ENCODE measurements around the gene RBM6.
"Not testable (repeated sequence)": the region's sequence is repeated elsewhere in the genome, so short reads cannot be mapped to it uniquely, and the experiment has no call there.

RBM6 gene

DNA sequence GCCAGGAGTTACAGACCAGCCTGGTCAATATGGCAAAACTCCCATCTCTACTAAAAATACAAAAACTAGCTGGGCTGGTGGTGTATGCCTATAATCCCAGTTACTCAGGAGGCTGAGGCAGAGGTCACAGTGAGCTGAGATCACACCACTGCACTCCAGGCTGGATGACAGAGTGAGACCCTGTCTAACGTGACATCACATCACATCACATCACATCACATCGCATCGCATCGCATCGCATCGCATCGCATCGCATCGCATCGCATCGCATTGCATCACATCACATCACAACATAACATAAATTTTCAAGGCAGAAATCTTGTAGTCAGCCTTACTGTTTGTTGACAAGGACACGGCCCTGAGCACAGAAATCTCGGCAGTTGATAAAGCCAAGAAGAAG lies 44.4 kb downstream of the RBM6 start:
- H3K36me3 ChIP-seq (ENCODE audit: insufficient read depth, low read length): peaks cover 5% of the 10 kb centered on the region; the same call in 1 of the 2 replicates
- H3K9me3 ChIP-seq (ENCODE audit: control insufficient read depth, insufficient read depth, low read length): no peaks in the 10 kb centered on the region
- no peaks in the 10 kb centered on the region for H3K4me1 ChIP-seq (ENCODE audit: insufficient read depth, low read length)
- no peak overlapping the region for H3K9ac ChIP-seq (ENCODE audit: low read depth, low read length)

DNA sequence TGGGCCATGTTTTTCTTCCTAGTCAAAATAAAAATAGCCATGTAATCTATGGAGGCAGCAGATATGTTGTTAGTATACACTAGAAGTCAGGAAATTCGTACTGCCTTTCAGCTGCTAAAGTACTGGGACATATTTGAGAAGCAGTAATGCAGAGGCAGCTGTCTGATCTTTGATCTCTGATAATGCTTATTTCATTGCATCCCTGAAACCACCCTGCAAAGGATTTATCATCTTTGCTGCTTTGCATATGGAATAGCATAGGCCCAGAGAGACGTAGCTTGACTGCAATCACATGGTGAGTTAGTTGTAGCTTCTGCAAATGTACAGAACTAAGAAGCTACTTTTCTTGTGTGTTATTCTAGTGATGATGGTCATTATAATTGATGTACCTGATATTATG lies 52.4 kb downstream of the RBM6 start:
- Histone ChIP-seq H3K4me1 (ENCODE audit: insufficient read depth, low read length) (peaks cover 18% of the 10 kb centered on the region; the same call in 1 of the 2 replicates), H3K36me3 (ENCODE audit: insufficient read depth, low read length) (no peaks in the 10 kb centered on the region), H3K9ac (ENCODE audit: low read depth, low read length) (no peak overlapping the region)

GRCh38 chr3:49994476-49994875 lies 54.5 kb downstream of the RBM6 start:
- peaks cover 2% of the 10 kb centered on the region; the same call in 1 of the 2 replicates for H3K36me3 ChIP-seq (ENCODE audit: insufficient read depth, low read length)

More for the DNA sequence above, 52.4 kb downstream of the RBM6 start:
- no peaks in the 10 kb centered on the region for H3K9me3 ChIP-seq (ENCODE audit: control insufficient read depth, insufficient read depth, low read length)

GRCh38 chr3:49996016-49996415 lies 56.1 kb downstream of the RBM6 start:
- Histone ChIP-seq H3K9me3 (ENCODE audit: control insufficient read depth, insufficient read depth, low read length) (no peaks in the 10 kb centered on the region), H3K4me1 (ENCODE audit: insufficient read depth, low read length) (peaks cover 26% of the 10 kb centered on the region), H3K36me3 (ENCODE audit: insufficient read depth, low read length) (peaks cover 6% of the 10 kb centered on the region; the same call in 1 of the 2 replicates), H3K9ac (ENCODE audit: low read depth, low read length) (no peak overlapping the region)

More at GRCh38 chr3:49994476-49994875, 54.5 kb downstream of the RBM6 start:
- peaks cover 26% of the 10 kb centered on the region for H3K4me1 ChIP-seq (ENCODE audit: insufficient read depth, low read length)
- no peak overlapping the region for H3K9ac ChIP-seq (ENCODE audit: low read depth, low read length)
- H3K9me3 ChIP-seq (ENCODE audit: control insufficient read depth, insufficient read depth, low read length): no peaks in the 10 kb centered on the region

DNA sequence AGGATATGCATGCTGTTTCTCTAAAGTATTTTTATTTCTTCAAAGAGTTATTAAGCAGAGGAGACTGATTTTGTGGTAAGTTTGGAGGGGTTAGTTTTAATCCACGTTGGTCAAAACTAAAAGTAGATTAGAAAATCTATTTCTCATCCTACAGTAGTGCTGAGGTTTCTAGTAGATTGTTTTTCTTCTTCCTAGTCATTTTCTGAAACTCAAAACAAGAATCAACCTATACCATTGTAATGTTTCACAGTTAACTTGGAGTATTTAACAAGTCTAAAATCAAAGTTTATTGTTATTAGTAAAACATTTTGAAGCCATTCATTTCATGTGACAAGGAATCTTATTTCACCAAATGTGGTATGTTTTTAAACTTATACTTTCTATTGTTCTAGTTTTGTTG lies 57.9 kb downstream of the RBM6 start:
- H3K4me1 ChIP-seq (ENCODE audit: insufficient read depth, low read length): peaks cover 26% of the 10 kb centered on the region
- H3K36me3 ChIP-seq (ENCODE audit: insufficient read depth, low read length): peaks cover 6% of the 10 kb centered on the region; the same call in 1 of the 2 replicates
- H3K9me3 ChIP-seq (ENCODE audit: control insufficient read depth, insufficient read depth, low read length): no peaks in the 10 kb centered on the region
- H3K9ac ChIP-seq (ENCODE audit: low read depth, low read length): no peak overlapping the region

DNA sequence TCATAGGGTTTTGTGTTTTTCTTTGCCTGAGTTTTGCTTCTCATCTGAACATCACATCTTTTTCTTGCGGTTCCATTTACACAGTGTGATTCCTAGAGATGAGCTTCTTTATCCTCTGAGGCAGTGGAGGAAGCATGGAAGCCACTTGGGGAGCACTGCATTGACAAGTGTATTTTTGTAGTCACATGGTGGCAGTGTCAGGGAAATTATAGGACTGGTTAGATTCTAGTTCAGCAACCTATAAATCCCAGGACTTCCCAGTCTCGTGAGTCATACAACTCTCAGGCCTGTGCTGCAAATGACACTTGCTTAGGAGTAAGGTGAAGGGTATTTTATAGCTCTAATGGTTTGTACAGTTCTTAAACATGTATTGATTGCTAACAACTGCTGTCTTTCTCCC lies 58.4 kb downstream of the RBM6 start:
- Histone ChIP-seq H3K4me1 (ENCODE audit: insufficient read depth, low read length) (peaks cover 27% of the 10 kb centered on the region), H3K36me3 (ENCODE audit: insufficient read depth, low read length) (peaks cover 6% of the 10 kb centered on the region; the same call in 1 of the 2 replicates), H3K9ac (ENCODE audit: low read depth, low read length) (no peak overlapping the region), H3K9me3 (ENCODE audit: control insufficient read depth, insufficient read depth, low read length) (no peaks in the 10 kb centered on the region)

DNA sequence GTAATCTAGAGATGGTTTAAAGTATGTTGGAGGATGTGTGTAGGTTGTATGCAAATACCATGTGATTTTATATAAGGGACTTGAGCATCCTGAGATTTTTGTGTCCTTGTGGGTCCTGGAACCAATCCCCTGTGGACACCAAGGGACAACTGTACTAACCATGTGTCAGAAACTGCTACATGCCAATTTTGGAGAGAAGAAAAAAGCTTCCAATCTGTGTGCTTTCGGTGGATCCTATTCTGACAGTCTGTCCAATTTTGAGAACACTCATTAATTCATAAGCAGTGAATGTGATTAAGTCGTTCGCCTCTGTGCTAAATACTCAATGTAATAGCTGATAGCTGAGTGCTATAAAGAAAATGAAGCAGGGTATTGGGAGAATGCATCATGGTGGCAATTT lies 61.6 kb downstream of the RBM6 start:
- Histone ChIP-seq H3K9ac (ENCODE audit: low read depth, low read length) (no peak overlapping the region), H3K9me3 (ENCODE audit: control insufficient read depth, insufficient read depth, low read length) (no peaks in the 10 kb centered on the region), H3K36me3 (ENCODE audit: insufficient read depth, low read length) (peaks cover 6% of the 10 kb centered on the region; the same call in 1 of the 2 replicates), H3K4me1 (ENCODE audit: insufficient read depth, low read length) (peaks cover 19% of the 10 kb centered on the region)

- Histone ChIP-seq H3K9me3 (ENCODE audit: control insufficient read depth, insufficient read depth, low read length) (no peaks in the 10 kb centered on the region), H3K4me1 (ENCODE audit: insufficient read depth, low read length) (peaks cover 14% of the 10 kb centered on the region), H3K36me3 (ENCODE audit: insufficient read depth, low read length) (peaks cover 6% of the 10 kb centered on the region; the same call in 1 of the 2 replicates), H3K9ac (ENCODE audit: low read depth, low read length) (no peak overlapping the region)
Measured at GRCh38 chr3:50003216-50003615, 63.3 kb downstream of the RBM6 start.

- peaks cover 8% of the 10 kb centered on the region for H3K4me1 ChIP-seq (ENCODE audit: insufficient read depth, low read length)
- H3K36me3 ChIP-seq (ENCODE audit: insufficient read depth, low read length): peaks cover 6% of the 10 kb centered on the region; the same call in 1 of the 2 replicates
- no peak overlapping the region for H3K9ac ChIP-seq (ENCODE audit: low read depth, low read length)
- no peaks in the 10 kb centered on the region for H3K9me3 ChIP-seq (ENCODE audit: control insufficient read depth, insufficient read depth, low read length)
Measured at GRCh38 chr3:50003824-50004223, 63.9 kb downstream of the RBM6 start.

DNA sequence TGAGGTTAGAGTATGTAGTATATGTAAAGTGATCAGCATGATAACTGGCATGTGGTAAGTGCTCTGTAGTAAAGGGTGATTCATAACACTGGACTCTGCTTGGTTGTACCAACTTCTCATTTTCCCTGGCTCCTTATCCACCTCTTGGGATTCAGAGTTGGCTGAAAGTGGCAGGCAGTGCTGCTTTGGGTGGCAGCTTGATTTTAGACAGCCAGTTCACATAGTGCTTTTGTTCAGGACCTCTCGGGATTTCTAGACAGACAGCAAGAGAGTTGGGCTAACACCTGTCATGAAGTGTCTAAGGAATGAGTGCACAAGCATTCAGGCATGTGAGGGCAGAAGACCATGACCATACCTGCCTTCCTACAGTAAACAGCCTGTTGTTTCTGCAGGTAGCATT lies 69.0 kb downstream of the RBM6 start:
- Histone ChIP-seq H3K9me3 (ENCODE audit: control insufficient read depth, insufficient read depth, low read length) (no peaks in the 10 kb centered on the region), H3K36me3 (ENCODE audit: insufficient read depth, low read length) (no peaks in the 10 kb centered on the region), H3K9ac (ENCODE audit: low read depth, low read length) (no peak overlapping the region), H3K4me1 (ENCODE audit: insufficient read depth, low read length) (peaks cover under 1% of the 10 kb centered on the region; the same call in 1 of the 2 replicates)

DNA sequence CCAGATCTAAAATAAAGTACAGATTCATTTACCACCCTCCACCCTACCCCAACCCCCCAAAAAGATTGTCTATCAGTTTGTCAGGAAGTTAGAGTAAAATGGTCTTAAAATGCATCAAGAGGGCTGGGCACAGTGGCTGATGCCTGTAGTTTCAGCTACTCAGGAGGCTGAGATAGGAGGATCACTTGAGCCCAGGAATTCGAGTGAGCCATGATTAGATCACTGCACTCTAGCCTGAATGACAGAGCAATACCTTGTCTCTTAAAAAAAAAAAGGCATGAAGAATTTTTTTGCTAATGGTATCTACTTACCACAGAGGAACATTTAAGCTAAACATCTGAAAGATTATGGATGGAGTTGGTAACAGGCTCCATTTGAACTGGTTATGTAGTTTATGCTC lies 71.0 kb downstream of the RBM6 start:
- H3K36me3 ChIP-seq (ENCODE audit: insufficient read depth, low read length): no peaks in the 10 kb centered on the region
- no peaks in the 10 kb centered on the region for H3K9me3 ChIP-seq (ENCODE audit: control insufficient read depth, insufficient read depth, low read length)
- H3K4me1 ChIP-seq (ENCODE audit: insufficient read depth, low read length): no peaks in the 10 kb centered on the region
- no peak overlapping the region for H3K9ac ChIP-seq (ENCODE audit: low read depth, low read length)

- Histone ChIP-seq H3K9ac (ENCODE audit: low read depth, low read length) (no peak overlapping the region), H3K36me3 (ENCODE audit: insufficient read depth, low read length) (no peaks in the 10 kb centered on the region), H3K4me1 (ENCODE audit: insufficient read depth, low read length) (no peaks in the 10 kb centered on the region), H3K9me3 (ENCODE audit: control insufficient read depth, insufficient read depth, low read length) (no peaks in the 10 kb centered on the region)
Measured at GRCh38 chr3:50015918-50016317, 76.0 kb downstream of the RBM6 start.

GRCh38 chr3:50028346-50028745 lies 88.4 kb downstream of the RBM6 start:
- no peaks in the 10 kb centered on the region for H3K36me3 ChIP-seq (ENCODE audit: insufficient read depth, low read length)
- no peaks in the 10 kb centered on the region for H3K4me1 ChIP-seq (ENCODE audit: insufficient read depth, low read length)

GRCh38 chr3:50031201-50031600 lies 91.3 kb downstream of the RBM6 start:
- not testable (repeated sequence) for H3K9me3 ChIP-seq (ENCODE audit: control insufficient read depth, insufficient read depth, low read length); H3K4me1 ChIP-seq (ENCODE audit: insufficient read depth, low read length); H3K9ac ChIP-seq (ENCODE audit: low read depth, low read length); H3K36me3 ChIP-seq (ENCODE audit: insufficient read depth, low read length)

More at GRCh38 chr3:50028346-50028745, 88.4 kb downstream of the RBM6 start:
- no peaks in the 10 kb centered on the region for H3K9me3 ChIP-seq (ENCODE audit: control insufficient read depth, insufficient read depth, low read length)
- no peak overlapping the region for H3K9ac ChIP-seq (ENCODE audit: low read depth, low read length)

GRCh38 chr3:50044976-50045375 lies 105.0 kb downstream of the RBM6 start:
- Histone ChIP-seq H3K36me3 (ENCODE audit: insufficient read depth, low read length) (peaks cover 5% of the 10 kb centered on the region; the same call in 1 of the 2 replicates), H3K9me3 (ENCODE audit: control insufficient read depth, insufficient read depth, low read length) (no peaks in the 10 kb centered on the region), H3K9ac (ENCODE audit: low read depth, low read length) (no peak overlapping the region), H3K4me1 (ENCODE audit: insufficient read depth, low read length) (no peaks in the 10 kb centered on the region; the same call in 1 of the 2 replicates)

Data from ES-I3 (cell line).